Myometrial cell (primary cell): ENCODE measurements around the gene CASTOR1. TPM values are rescaled to one million over a fixed set of nuclear protein-coding genes. Genes with fewer than 3 reads are reported as not detected.

Experiments
- total RNA-seq: library from RNA; depleted of rRNA; stranded (reverse); fragments of >200 nt; gene quantifications from 2 replicates; pipeline ENCODE4 v1.2.3, GENCODE V29; 2015

The CASTOR1 gene
- 4.0 and 7.4 TPM in 2 replicates for total RNA-seq

GRCh38 chr22:30289141-30289979 lies at the start of gene CASTOR1:
Gene CASTOR1, minus strand, starts transcription at chr22:30289505. Its CDS starts 8 bp downstream, at chr22:30289497.

GRCh38 chr22:30326706-30327362 lies 37.5 kb upstream of the CASTOR1 start, which contains the start of gene TBC1D10A:
Gene TBC1D10A, minus strand, starts transcription at chr22:30326941. Its CDS starts 60 bp downstream, at chr22:30326881.

GRCh38 chr22:30266445-30267381 lies 22.6 kb downstream of the CASTOR1 start, which contains the start of gene OSM:
Gene OSM, minus strand, starts transcription at chr22:30266851. Its CDS starts 52 bp downstream, at chr22:30266799.

GRCh38 chr22:30245985-30246813 lies 43.1 kb downstream of the CASTOR1 start, which contains the start of gene LIF:
Gene LIF, minus strand, starts transcription at chr22:30246759. Its CDS starts 64 bp downstream, at chr22:30246695.

Other genes starting within 250 kb of the CASTOR1 start
- not detected in 2 replicates for gene HORMAD2, start 209.0 kb downstream of the CASTOR1 start, total RNA-seq
- gene LIF, start 42.7 kb downstream of the CASTOR1 start, total RNA-seq, result 4.4 and 11.0 TPM in 2 replicates
- not detected in 2 replicates for gene OSM, start 22.7 kb downstream of the CASTOR1 start, total RNA-seq
- 25.9 and 30.3 TPM in 2 replicates for gene TBC1D10A, start 37.4 kb upstream of the CASTOR1 start, total RNA-seq
- 19.3 and 41.3 TPM in 2 replicates for gene SF3A1, start 67.4 kb upstream of the CASTOR1 start, total RNA-seq
- 6.3 and 8.3 TPM in 2 replicates for gene CCDC157, start 67.5 kb upstream of the CASTOR1 start, total RNA-seq
- gene RNF215, start 97.9 kb upstream of the CASTOR1 start, total RNA-seq, result 17.9 and 26.5 TPM in 2 replicates
- 30.8 and 47.3 TPM in 2 replicates for gene SEC14L2, start 107.5 kb upstream of the CASTOR1 start, total RNA-seq
- gene MTFP1, start 136.3 kb upstream of the CASTOR1 start, total RNA-seq, result 8.7 and 13.5 TPM in 2 replicates
- gene SEC14L3, start 182.5 kb upstream of the CASTOR1 start, total RNA-seq, result not detected in 2 replicates
- gene SEC14L4, start 216.2 kb upstream of the CASTOR1 start, total RNA-seq, result 0.58 TPM in 1 of 2 replicates, not detected in the other